H9 (cell line): ENCODE measurements around the gene CDRT4. TPM values are rescaled to one million over a fixed set of nuclear protein-coding genes. Genes with fewer than 3 reads are reported as not detected.

Experiments
- DNase-seq: peaks from one replicate; pipeline ENCODE4 v3.0.0-alpha.2; 2017
- H2AFZ ChIP-seq: one replicate; pipeline ENCODE4 v1.6.1; 2013; ENCODE audit warnings: mild to moderate bottlenecking, low read length, control low read depth, moderate library complexity
- H2AK5ac ChIP-seq: 2 replicates; pipeline ENCODE4 v1.6.1; 2013; ENCODE audit warnings: low read length, control low read depth, mixed read lengths; ENCODE audit not compliant: insufficient read length
- H2BK120ac ChIP-seq: one replicate; pipeline ENCODE4 v1.6.1; 2013; ENCODE audit warnings: low read depth, mild to moderate bottlenecking, low read length, control low read depth, inconsistent platforms; ENCODE audit not compliant: poor library complexity, severe bottlenecking
- H2BK12ac ChIP-seq: 2 replicates; pipeline ENCODE4 v1.6.1; 2013; ENCODE audit warnings: low read length, control low read depth, mixed read lengths, low read depth; ENCODE audit not compliant: insufficient read length
- H2BK15ac ChIP-seq: 2 replicates; pipeline ENCODE4 v1.6.1; 2013; ENCODE audit warnings: low read depth, low read length, control low read depth
- H2BK20ac ChIP-seq: one replicate; pipeline ENCODE4 v1.6.1; 2013; ENCODE audit warnings: low read depth, mild to moderate bottlenecking, low read length, control low read depth, inconsistent platforms; ENCODE audit not compliant: poor library complexity, severe bottlenecking
- H2BK5ac ChIP-seq: 2 replicates; pipeline ENCODE4 v1.6.1; 2013; ENCODE audit warnings: low read length, control low read depth, mixed read lengths; ENCODE audit not compliant: insufficient read length
- H3K14ac ChIP-seq: 2 replicates; pipeline ENCODE4 v1.6.1; 2013; ENCODE audit warnings: low read length, control low read depth; ENCODE audit not compliant: insufficient read depth
- H3K18ac ChIP-seq: 2 replicates; pipeline ENCODE4 v1.6.1; 2013; ENCODE audit warnings: low read depth, mild to moderate bottlenecking, mixed read lengths, low read length, control low read depth; ENCODE audit not compliant: insufficient read length
- H3K23ac ChIP-seq: 2 replicates; pipeline ENCODE4 v1.6.1; 2013; ENCODE audit warnings: low read length, control low read depth, mixed read lengths, low read depth; ENCODE audit not compliant: insufficient read length
- H3K23me2 ChIP-seq: 2 replicates; pipeline ENCODE4 v1.6.1; 2013; ENCODE audit warnings: low read depth, mild to moderate bottlenecking, mixed read lengths, low read length, control low read depth; ENCODE audit not compliant: insufficient read length, poor library complexity, severe bottlenecking
- H3K27ac ChIP-seq: 2 replicates; pipeline ENCODE4 v1.5.1; 2013; ENCODE audit warnings: low read length, control low read depth, mixed read lengths, low read depth; ENCODE audit not compliant: insufficient read length
- H3K27me3 ChIP-seq: 2 replicates; pipeline ENCODE4 v1.6.1; 2013; ENCODE audit warnings: low read length, control low read depth, inconsistent platforms; ENCODE audit not compliant: insufficient read depth
- H3K4ac ChIP-seq: 2 replicates; pipeline ENCODE4 v1.6.1; 2013; ENCODE audit warnings: low read depth, mild to moderate bottlenecking, control low read depth, inconsistent platforms, low read length, moderate library complexity
- H3K4me1 ChIP-seq: 2 replicates; pipeline ENCODE4 v1.6.1; 2013; ENCODE audit warnings: low read length, control low read depth, inconsistent platforms; ENCODE audit not compliant: insufficient read depth
- H3K4me2 ChIP-seq: 2 replicates; pipeline ENCODE4 v1.6.1; 2013; ENCODE audit warnings: low read length, control low read depth, mixed read lengths; ENCODE audit not compliant: insufficient read length, insufficient read depth
- H3K56ac ChIP-seq: 2 replicates; pipeline ENCODE4 v1.6.1; 2013; ENCODE audit warnings: low read depth, mild to moderate bottlenecking, mixed read lengths, low read length, control low read depth; ENCODE audit not compliant: insufficient read length
- H3K79me1 ChIP-seq: 2 replicates; pipeline ENCODE4 v1.6.1; 2013; ENCODE audit warnings: low read depth, mild to moderate bottlenecking, moderate library complexity, low read length, control low read depth, inconsistent platforms; ENCODE audit not compliant: insufficient read depth, poor library complexity, severe bottlenecking
- H3K79me2 ChIP-seq: 2 replicates; pipeline ENCODE4 v1.6.1; 2013; ENCODE audit warnings: low read length, control low read depth, inconsistent platforms; ENCODE audit not compliant: insufficient read depth
- H3K9ac ChIP-seq: 2 replicates; pipeline ENCODE4 v1.6.1; 2013; ENCODE audit warnings: low read length, control low read depth, mixed read lengths; ENCODE audit not compliant: insufficient read length; ENCODE audit errors: extremely low read depth
- H3K9me3 ChIP-seq: one replicate; pipeline ENCODE4 v1.6.1; 2013; ENCODE audit warnings: low read depth, low read length, inconsistent platforms; ENCODE audit not compliant: control insufficient read depth
- H3T11ph ChIP-seq: one replicate; pipeline ENCODE4 v1.6.1; 2013; ENCODE audit warnings: mild to moderate bottlenecking, low read length, control low read depth, inconsistent platforms
- H4K20me1 ChIP-seq: one replicate; pipeline ENCODE4 v1.6.1; 2013; ENCODE audit not compliant: control insufficient read depth, insufficient read length, insufficient read depth
- H4K5ac ChIP-seq: 2 replicates; pipeline ENCODE4 v1.6.1; 2013; ENCODE audit warnings: low read depth, mild to moderate bottlenecking, mixed read lengths, low read length, control low read depth; ENCODE audit not compliant: insufficient read length
- H4K8ac ChIP-seq: replicated peaks from 2 replicates; pipeline ENCODE4 v1.6.1; 2013; ENCODE audit warnings: low read length, control low read depth, mixed read lengths, low read depth; ENCODE audit not compliant: insufficient read length
- H4K91ac ChIP-seq: 2 replicates; pipeline ENCODE4 v1.6.1; 2013; ENCODE audit warnings: low read depth, mild to moderate bottlenecking, moderate library complexity, mixed read lengths, low read length, control low read depth; ENCODE audit not compliant: insufficient read length
- H3K27ac Mint-ChIP-seq, 3 experiments: 2 replicates in 2 of 3; 3 replicates in 1 of 3; pipeline ENCODE4 v1.8.0; 2020 to 2021; ENCODE audit warnings: mixed read lengths in 3 of 3, mild to moderate bottlenecking in 1 of 3, moderate library complexity in 1 of 3
- H3K27me3 Mint-ChIP-seq: 2 replicates; pipeline ENCODE4 v1.8.0; 2021; ENCODE audit warnings: low read depth, mild to moderate bottlenecking, moderate library complexity, mixed read lengths
- H3K36me3 Mint-ChIP-seq, 3 experiments: 2 replicates in 2 of 3; 3 replicates in 1 of 3; pipeline ENCODE4 v1.8.0; 2020 to 2021; ENCODE audit warnings: low read depth in 3 of 3, mixed read lengths in 3 of 3; ENCODE audit not compliant: insufficient read depth in 1 of 3
- H3K4me1 Mint-ChIP-seq, 2 experiments: 2 replicates each; pipeline ENCODE4 v1.8.0; 2020; ENCODE audit warnings: mixed read lengths in 2 of 2
- H3K4me3 Mint-ChIP-seq, 2 experiments: 2 replicates in 1 of 2; 3 replicates in 1 of 2; pipeline ENCODE4 v1.8.0; 2020 to 2021; ENCODE audit warnings: mild to moderate bottlenecking in 2 of 2, mixed read lengths in 2 of 2, moderate library complexity in 1 of 2
- H3K9me3 Mint-ChIP-seq, 2 experiments: 2 replicates in 1 of 2; 3 replicates in 1 of 2; pipeline ENCODE4 v1.8.0; 2020; ENCODE audit warnings: mild to moderate bottlenecking in 2 of 2, mixed read lengths in 2 of 2, moderate library complexity in 1 of 2
- CTCF ChIP-seq: fragments of 200-600 bp; sonication (generic); conservative IDR thresholded peaks from 3 replicates; pipeline ENCODE4 v1.8.0; 2021; ENCODE audit warnings: antibody characterized with exemption, mild to moderate bottlenecking
- WGBS: extraction: QIAGEN DNeasy Blood & Tissue Kit; methylation state at CpG from one replicate; pipeline ENCODE4 v1.1.7; 2013; ENCODE audit warnings: missing lambda C conversion rate, low lambda C conversion rate, mixed read lengths; ENCODE audit not compliant: insufficient read length; ENCODE audit errors: extremely low coverage; 5-methylcytosine and 5-hydroxymethylcytosine counted together
- total RNA-seq: library from RNA; stranded (reverse); gene quantifications from 2 replicates; pipeline ENCODE4 v1.2.1, GENCODE V29; 2021

CDRT4 gene
- total RNA-seq, 1 experiment from 2014 or later, result 3.8 TPM

DNA sequence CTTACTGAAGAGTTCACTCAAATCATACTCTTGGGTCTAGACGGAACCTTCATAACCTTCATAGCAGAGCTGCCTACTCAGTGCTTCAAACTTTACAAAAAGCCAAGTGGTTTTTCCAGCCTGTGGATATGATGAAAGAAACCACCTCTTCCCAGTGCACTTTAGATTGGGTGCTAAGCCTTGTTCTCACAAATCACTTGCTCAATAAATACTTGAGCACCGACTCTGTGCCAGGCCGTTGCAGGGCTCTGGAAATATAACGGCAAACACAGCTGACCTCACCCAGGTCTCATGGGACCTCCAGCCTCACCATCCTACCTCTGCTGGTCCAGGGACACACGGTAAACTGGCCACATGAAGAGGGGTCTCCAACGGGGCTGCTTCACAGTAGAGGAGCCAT is 35.7 kb downstream of the CDRT4 start:
- peaks cover 2 to 7% of the 10 kb centered on the region in 2 experiments; a peak in 2 of 4 replicates for H3K4me1 Mint-ChIP-seq
- H3K27ac Mint-ChIP-seq, result no peak overlapping the region
- H3K27ac ChIP-seq, result no peak overlapping the region

More for the DNA sequence above, 35.7 kb downstream of the CDRT4 start:
- no peak overlapping the region for H3K4ac ChIP-seq
- no peak for DNase-seq
- TF ChIP-seq CTCF, result no peak
- no peak overlapping the region for H3K4me3 Mint-ChIP-seq
- H4K91ac ChIP-seq, result no peak overlapping the region
- H3K4me2 ChIP-seq, result no peak overlapping the region
- H3K36me3 Mint-ChIP-seq, result peaks cover 0 to 9% (median 7%) of the 10 kb centered on the region in 3 experiments; a peak in 5 of 7 replicates
- H2BK20ac ChIP-seq, result no peak overlapping the region
- no CpG with 5 or more reads among the region's 6 CpGs for WGBS
- no peak overlapping the region for H2BK5ac ChIP-seq
- no peak overlapping the region for H2BK12ac ChIP-seq
- no peak overlapping the region for H2BK120ac ChIP-seq
- H3K4me1 ChIP-seq, result no peaks in the 10 kb centered on the region
- H3K9me3 ChIP-seq, result no peaks in the 10 kb centered on the region
- no peak overlapping the region for H2BK15ac ChIP-seq
- no peak overlapping the region for H4K8ac ChIP-seq
- no peaks in the 10 kb centered on the region for H3K79me2 ChIP-seq
- H3K18ac ChIP-seq, result no peak overlapping the region
- no peak overlapping the region for H3K23ac ChIP-seq
- H3K9ac ChIP-seq, result no peak overlapping the region
- peaks cover 0 to 2% of the 10 kb centered on the region in 2 experiments; a peak in 1 of 5 replicates for H3K9me3 Mint-ChIP-seq
- H3K56ac ChIP-seq, result no peak overlapping the region
- no peak overlapping the region for H2AK5ac ChIP-seq
- H3K27me3 ChIP-seq, result no peaks in the 10 kb centered on the region
- peaks cover 2% of the 10 kb centered on the region; the same call in 1 of the 2 replicates for H3K27me3 Mint-ChIP-seq
- H3T11ph ChIP-seq, result no peak overlapping the region
- no peaks in the 10 kb centered on the region for H4K20me1 ChIP-seq
- no peak overlapping the region for H3K14ac ChIP-seq
- no peaks in the 10 kb centered on the region for H3K79me1 ChIP-seq
- H3K23me2 ChIP-seq, result no peaks in the 10 kb centered on the region
- H4K5ac ChIP-seq, result no peak overlapping the region
- H2AFZ ChIP-seq, result no peak overlapping the region
